Stimulated activated CD4-positive, alpha-beta T cell treated with anti-CD3 and anti-CD28 coated beads, Interleukin-4, amount 100 ng/mL, for 4 hours (primary cell): ENCODE measurements around the gene C1orf105.
"Not testable (repeated sequence)": the region's sequence is repeated elsewhere in the genome, so short reads cannot be mapped to it uniquely, and the experiment has no call there.

Source experiments
- DNase-seq, 2 experiments: peaks; one replicate each; pipeline ENCODE4 v3.0.0-alpha.2; 2020

Gene C1orf105

GRCh38 chr1:172430128-172430454 lies 9.6 kb downstream of the C1orf105 start:
- DNase-seq: no peak

DNA sequence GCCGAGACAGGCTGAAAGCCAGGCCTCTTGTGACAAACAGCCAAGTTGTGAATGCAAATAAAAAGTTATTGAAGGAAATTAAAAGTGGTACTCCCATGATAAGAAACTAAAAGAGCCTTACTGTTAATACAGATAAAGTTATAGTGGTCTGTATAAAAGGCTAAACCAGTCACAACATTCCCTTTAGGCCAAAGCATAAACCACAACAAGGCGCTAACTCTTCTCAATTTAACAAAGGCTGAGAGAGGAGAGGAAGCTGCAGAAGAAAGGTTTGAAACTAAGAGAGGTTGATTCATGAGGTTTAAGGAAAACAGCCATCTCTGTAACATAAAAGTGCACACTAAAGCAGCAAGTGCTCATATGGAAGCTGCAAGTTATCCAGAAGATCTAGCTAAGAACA lies 10.7 kb downstream of the C1orf105 start:
- DNase-seq: no peak

DNA sequence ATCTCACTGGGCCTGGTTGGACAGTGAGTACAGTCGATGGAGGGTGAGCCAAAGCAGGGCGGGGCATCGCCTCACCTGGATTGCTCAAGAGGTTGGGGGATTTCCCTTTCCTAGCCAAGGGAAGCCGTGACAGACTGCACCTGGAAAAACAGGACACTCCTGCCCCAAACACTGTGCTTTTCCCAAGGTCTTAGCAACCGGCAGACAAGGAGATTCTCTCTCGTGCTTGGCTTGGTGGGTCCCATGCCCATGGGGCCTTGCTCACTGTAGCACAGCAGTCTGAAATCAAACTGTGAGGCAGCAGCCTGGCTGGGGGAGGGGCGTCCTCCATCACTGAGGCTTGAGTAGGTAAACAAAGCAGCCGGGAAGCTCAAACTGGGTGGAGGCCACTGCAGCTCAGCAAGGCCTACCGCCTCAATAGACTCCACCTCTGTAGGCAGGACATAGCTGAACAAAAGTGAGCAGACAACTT lies 11.3 kb downstream of the C1orf105 start:
- no peak for DNase-seq

- not testable (repeated sequence) for DNase-seq
These were observed 16.7 kb downstream of the C1orf105 start for GRCh38 chr1:172437183-172437582.

GRCh38 chr1:172442404-172442803 lies 21.9 kb downstream of the C1orf105 start:
- no peak for DNase-seq

- DNase-seq: no peak
These were observed 22.5 kb downstream of the C1orf105 start for GRCh38 chr1:172442843-172443565.

DNA sequence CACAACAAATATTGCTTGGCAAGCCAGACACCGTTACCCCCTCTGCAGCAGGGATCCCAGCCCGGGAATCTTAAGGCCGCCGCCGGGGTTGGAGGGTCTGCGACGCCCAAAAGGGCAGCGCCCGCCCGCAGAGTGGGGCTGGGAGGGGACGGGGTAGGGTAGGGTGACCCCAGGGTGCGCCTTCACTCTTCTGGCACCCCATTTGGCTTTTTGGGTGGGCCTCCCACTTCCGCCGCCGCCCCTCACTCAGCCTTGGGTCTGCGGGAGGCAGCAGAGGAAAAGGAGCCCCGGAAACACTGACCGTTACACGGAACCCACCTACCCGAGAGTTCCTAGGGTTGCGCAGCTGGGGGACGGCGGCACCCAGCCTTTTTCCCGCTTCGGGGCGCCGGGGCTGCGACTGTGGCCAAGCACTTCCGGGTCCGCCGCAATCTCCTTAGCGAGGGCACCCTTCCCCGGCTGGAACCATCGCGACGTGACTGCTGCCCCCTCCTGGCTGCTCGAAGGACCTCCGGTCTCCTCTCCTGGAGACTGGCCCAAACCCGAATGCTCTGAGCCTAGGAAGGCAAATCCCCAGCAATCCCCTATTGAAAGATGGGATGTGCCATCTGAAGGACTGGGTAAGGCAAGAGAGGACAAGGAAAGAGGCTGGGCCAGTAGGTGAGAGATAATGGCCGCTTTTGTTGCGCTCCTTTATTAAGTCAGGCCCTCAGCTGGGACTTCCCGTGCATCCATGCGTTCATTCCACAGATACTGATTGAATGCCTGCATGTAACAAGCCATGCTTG lies 23.4 kb downstream of the C1orf105 start, which contains the start of gene PIGC:
TSS of gene PIGC (minus strand) at position 404 of the 788 bp plus-strand sequence. CDS start 1,447 bp downstream, outside the sequence.
- DNase-seq: peak; percentile 87 to 91

DNA sequence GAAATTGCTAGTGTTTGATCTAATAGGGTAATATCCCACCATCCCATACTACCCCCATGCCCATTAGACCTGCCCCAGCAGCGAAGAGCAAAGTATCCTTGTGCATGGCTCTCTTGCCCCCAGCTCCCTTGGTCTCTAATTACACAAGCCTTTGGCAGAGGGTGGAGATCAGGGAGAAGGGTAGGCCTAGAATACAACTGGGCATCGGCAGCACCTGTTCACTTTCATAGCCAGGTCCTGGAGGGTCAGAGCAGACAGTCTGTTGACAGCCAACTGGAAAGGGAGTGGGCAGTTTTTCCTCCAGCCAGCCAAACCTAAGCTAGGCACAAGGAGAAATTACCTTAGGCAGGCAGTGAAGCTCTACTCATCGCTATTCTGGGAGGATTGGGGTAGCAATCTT lies 26.1 kb downstream of the C1orf105 start:
- DNase-seq: no peak

DNA sequence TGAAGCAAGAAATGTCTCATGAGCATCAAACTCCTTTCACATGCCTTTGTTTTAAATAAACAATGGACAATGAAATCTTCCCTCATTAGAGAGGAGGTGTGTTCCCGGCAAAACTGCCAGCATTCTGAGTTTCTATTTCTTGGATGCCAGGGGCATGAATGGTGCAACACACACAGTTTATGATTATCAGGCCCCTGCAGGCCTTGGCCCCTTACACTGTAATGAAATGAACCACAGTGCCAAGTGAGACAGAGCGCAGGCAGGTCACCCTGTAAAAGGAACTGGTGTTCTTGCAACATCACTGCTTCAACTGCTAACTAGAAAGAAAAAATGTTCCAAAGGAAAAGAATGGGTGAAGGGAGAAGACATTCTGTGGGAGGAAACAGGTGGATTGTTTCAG lies 27.2 kb downstream of the C1orf105 start:
- no peak for DNase-seq

DNA sequence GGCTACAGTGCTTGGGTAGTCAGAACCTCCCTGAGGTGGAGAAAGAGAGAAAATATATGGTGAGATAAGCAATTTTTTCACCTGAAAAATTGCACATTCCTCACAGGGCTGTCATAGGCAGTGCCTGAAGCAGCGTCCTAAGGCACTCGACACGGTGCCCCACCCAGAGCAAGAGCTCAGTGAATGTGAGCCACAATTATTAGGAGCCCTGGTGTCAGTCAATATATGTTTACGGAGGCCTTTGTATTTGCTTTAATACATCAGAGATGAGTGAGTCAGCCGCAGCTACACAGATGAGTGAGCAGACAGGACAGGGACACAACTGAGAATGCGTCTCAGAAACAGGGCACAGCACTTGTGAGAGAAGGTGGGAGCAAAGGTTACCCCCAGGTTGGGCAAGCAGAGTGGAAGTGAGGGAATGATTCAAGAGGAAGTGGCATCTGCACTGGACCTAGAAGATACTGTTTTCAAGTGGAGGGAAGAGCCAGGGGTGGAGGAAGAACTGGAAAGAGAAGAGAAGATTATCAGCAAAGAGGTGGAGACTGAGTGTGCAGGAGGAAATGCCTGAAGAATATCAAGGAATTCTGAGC lies 28.6 kb downstream of the C1orf105 start:
- DNase-seq: no peak

DNA sequence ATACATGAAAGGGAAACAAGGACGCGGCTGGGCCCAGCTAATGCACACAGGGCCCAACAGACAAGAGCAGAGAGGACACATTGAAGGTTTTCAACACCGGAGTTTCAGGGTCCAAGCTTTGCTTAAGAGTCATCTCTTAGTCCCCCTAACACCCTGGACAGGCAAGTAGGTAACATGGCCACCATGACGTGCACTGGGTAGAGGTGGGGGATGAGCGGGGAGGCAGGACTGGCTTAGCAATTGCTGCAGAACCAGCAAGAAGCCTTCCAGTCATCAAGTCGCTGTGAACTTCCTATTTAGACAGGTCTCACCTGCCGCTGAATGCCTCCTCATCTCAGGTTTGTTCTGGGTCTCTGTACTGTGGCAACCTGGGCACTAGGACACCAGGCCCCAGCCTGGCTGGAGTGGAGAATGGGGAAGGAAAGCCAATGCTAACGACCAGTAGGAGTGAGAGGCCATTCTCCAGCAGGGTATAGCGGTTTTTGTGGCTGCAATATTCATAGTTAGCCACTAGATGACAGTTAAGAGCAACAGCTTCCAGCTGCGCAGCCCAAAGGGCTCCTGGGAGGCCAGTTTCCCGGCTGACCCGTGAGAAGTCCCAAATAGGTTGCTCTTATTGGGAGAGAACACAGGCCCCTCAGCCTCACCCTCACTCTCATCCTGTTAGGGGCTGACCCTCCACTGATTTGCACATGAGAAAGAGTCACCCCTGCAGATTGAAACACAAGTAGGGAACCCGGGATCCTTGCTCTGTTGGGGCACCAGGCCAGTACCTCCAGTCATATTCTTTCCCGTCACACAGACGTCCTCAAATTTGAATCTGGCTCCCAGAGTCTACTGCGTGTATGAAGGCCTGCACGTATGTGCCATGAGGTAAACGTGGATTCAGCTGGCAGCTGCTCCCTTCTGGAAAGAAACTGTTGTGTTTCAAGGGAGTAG lies 29.4 kb downstream of the C1orf105 start:
- no peak for DNase-seq

DNA sequence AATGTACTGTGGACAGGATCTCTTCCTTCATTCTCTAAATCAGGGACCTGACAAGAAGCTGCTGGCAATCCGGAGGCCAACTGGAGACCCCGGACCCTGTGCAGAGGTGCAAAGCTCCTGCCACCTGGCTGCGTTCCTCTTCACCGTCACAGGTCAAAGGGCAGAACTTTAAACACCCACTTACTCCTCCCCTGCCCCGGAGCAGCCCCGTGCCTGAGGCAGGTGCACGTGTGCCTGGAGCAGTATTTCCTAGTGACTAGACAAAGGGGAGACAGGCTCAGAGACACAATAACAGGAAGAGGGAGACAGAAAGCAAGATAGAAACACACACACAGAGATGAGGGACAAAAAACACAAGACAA lies 30.0 kb downstream of the C1orf105 start:
- no peak for DNase-seq

GRCh38 chr1:172451002-172451443 lies 30.5 kb downstream of the C1orf105 start:
- no peak for DNase-seq

- no peak for DNase-seq
These were observed 32.2 kb downstream of the C1orf105 start for GRCh38 chr1:172452536-172453152.

DNA sequence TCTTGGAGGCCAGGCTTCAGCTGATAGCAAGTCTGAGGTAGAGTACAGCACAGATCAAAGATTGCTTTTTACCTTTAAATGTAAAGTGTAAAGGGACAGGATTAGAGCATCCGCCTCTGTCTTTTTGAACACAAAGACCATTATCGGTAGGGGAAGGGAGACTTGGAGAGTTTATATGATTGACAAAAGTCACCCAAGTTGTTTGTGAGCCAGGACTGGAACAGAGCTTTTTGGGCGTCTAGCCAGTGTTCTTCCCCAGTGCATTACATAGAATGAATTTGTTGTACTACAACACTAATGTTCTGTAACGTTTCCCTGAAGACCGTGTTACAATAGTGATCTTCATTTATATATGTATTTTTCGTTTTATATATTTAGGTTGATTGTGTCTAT lies 32.7 kb downstream of the C1orf105 start:
- DNase-seq: no peak

GRCh38 chr1:172453607-172454006 lies 33.1 kb downstream of the C1orf105 start:
- no peak for DNase-seq

DNA sequence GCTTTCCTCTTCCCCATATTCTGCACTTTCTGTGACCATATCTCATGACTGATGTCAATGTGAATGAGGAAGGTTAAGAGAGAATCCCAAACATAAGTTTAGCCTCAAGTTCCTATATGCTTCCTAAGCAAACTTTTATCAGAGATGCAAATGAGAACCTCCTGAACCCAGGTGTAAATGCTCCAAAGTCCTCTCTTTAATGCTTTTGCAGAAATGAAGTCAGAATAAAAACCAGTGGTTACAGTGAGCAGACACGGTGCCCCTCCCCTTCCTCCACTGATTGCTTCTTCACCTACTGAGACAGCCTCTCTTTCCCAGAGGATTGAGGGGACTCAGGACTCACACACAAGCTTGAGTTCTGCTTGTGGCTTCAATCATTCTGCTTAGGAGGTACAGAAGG lies 35.0 kb downstream of the C1orf105 start:
- no peak for DNase-seq

DNA sequence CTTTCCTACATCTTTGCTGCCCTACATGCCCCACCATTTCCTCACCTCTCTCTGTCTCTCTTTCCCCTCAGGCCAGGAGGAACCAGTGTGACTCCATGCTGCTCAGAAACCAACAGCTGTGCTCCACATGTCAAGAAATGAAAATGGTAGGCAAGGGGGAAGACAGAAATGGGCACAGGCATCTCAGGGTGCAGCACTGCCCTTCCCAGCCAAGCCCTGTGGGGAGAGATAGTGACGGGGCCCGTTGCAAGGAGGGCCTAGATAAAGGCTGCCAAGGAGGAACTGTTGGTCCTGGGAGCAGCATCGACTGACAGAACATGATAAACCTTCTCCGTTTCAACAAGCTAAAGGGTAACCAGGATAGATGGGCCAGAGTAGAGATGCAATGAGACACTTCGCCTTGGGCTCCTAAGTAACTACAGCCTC lies 35.9 kb downstream of the C1orf105 start:
- DNase-seq: no peak

DNA sequence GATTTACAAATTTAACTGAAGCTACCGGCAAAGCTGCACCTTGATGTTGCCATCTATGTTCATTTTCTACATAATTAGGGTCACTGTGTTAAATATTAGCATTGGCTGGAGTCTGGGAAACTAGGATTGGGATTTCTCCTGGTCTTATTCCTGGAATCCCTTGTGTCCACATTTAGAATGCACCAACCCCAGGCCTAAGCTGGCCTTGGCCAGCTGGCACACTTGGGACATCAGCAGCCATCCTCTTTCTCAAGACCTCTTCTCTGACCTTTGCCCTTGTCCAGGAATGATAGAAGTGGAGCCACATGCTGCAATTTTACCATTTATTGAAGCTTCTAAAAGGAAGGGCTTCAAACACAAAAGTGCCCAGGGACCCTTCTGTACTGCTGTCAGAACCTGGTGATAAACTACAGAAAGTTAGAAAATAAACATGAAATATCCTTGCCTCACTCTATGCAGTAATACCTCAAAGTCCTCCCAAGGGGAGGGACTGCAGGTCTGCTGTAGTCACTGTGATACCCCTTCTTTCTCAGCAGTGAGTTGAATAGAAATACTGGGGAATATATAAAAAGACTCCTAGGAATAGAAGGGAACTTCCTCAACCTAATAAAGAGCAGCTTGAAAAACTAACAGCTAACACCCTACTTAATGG lies 37.1 kb downstream of the C1orf105 start:
- no peak for DNase-seq

DNA sequence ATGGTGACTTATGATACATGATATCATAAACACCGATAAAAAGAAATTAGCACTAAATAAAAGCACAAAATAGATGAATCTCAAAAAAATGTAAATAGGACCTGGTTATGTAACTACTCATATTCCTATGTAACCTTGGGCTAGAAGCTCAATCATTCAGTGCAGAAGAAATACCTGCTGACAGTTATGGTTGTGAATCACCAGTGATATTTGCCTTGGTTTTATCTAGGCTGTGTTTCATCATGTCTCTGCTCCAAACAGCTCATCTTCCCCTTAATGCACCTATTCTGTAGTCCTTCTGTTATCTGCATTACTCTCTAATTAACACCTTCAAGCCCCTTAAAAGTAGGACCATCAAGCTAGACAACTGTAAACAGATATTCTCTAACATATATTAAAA lies 39.7 kb downstream of the C1orf105 start:
- no peak for DNase-seq

- DNase-seq: no peak
These were observed 40.4 kb downstream of the C1orf105 start for GRCh38 chr1:172460887-172461315.

- no peak for DNase-seq
These were observed 45.1 kb downstream of the C1orf105 start for GRCh38 chr1:172465617-172466016.
